ENCODE measurements around the gene BST1.
A peak's percentile ranks its signal among the peaks of the same experiment; 100 is the strongest.

Gene BST1

GRCh38 chr4:15702941-15703403 is at the start of gene BST1:
Gene BST1, plus strand, starts transcription at chr4:15703065. Its CDS starts 80 bp downstream, at chr4:15703145.
- DNase-seq (ENCODE audit: low read depth in 2 of 2): peak; percentile 18 to 33

GRCh38 chr4:15653420-15653819 is 49.4 kb upstream of the BST1 start:
- DNase-seq (ENCODE audit: low read depth in 2 of 2): no peak

- no peak for DNase-seq (ENCODE audit: low read depth in 2 of 2)
Measured at GRCh38 chr4:15653864-15654592, 48.8 kb upstream of the BST1 start.

- DNase-seq (ENCODE audit: low read depth in 2 of 2): peak; percentile 13
Measured at GRCh38 chr4:15654593-15655222, 48.2 kb upstream of the BST1 start.

GRCh38 chr4:15655223-15656037 is 47.4 kb upstream of the BST1 start, which contains the start of gene FBXL5:
Gene FBXL5, minus strand, starts transcription at chr4:15655357. Its CDS starts 70 bp downstream, at chr4:15655287.
- peak; percentile 67 to 78 for DNase-seq (ENCODE audit: low read depth in 2 of 2)

- no peak for DNase-seq (ENCODE audit: low read depth in 2 of 2)
Measured at GRCh38 chr4:15656038-15656470, 46.8 kb upstream of the BST1 start.

GRCh38 chr4:15657366-15657765 is 45.5 kb upstream of the BST1 start:
- DNase-seq (ENCODE audit: low read depth in 2 of 2): no peak

GRCh38 chr4:15658136-15658770 is 44.6 kb upstream of the BST1 start:
- DNase-seq (ENCODE audit: low read depth in 2 of 2): no peak

- no peak for DNase-seq (ENCODE audit: low read depth in 2 of 2)
Measured at GRCh38 chr4:15658781-15659180, 44.1 kb upstream of the BST1 start.

GRCh38 chr4:15659768-15660570 is 42.9 kb upstream of the BST1 start:
- DNase-seq (ENCODE audit: low read depth in 2 of 2): no peak

- no peak for DNase-seq (ENCODE audit: low read depth in 2 of 2)
Measured at GRCh38 chr4:15665753-15666365, 37.0 kb upstream of the BST1 start.

- no peak for DNase-seq (ENCODE audit: low read depth in 2 of 2)
Measured at GRCh38 chr4:15667006-15667405, 35.9 kb upstream of the BST1 start.

GRCh38 chr4:15668566-15669435 is 34.1 kb upstream of the BST1 start:
- no peak for DNase-seq (ENCODE audit: low read depth in 2 of 2)

- DNase-seq (ENCODE audit: low read depth in 2 of 2): no peak
Measured at GRCh38 chr4:15670576-15670975, 32.3 kb upstream of the BST1 start.

GRCh38 chr4:15672101-15672500 is 30.8 kb upstream of the BST1 start:
- no peak for DNase-seq (ENCODE audit: low read depth in 2 of 2)

GRCh38 chr4:15673337-15673736 is 29.5 kb upstream of the BST1 start:
- DNase-seq (ENCODE audit: low read depth in 2 of 2): no peak

- DNase-seq (ENCODE audit: low read depth in 2 of 2): no peak
Measured at GRCh38 chr4:15674046-15674445, 28.8 kb upstream of the BST1 start.

- no peak for DNase-seq (ENCODE audit: low read depth in 2 of 2)
Measured at GRCh38 chr4:15674926-15675325, 27.9 kb upstream of the BST1 start.

- DNase-seq (ENCODE audit: low read depth in 2 of 2): no peak
Measured at GRCh38 chr4:15675356-15675755, 27.5 kb upstream of the BST1 start.

- DNase-seq (ENCODE audit: low read depth in 2 of 2): no peak
Measured at GRCh38 chr4:15676039-15676438, 26.8 kb upstream of the BST1 start.
